Hepatocyte (in vitro differentiated cells): ENCODE results near the gene CSTPP1.

Experiments used
- EZH2 ChIP-seq: fragments of 200-600 bp; sonication (generic); IDR thresholded peaks from 2 replicates; pipeline ENCODE4 v1.6.1; 2016; ENCODE audit warnings: antibody characterized with exemption, mild to moderate bottlenecking, borderline replicate concordance
- EZH2phosphoT487 ChIP-seq: fragments of 200-600 bp; sonication (generic); IDR thresholded peaks from one replicate; pipeline ENCODE4 v1.6.1; 2018; ENCODE audit warnings: antibody characterized with exemption, mild to moderate bottlenecking, low read depth, moderate library complexity; ENCODE audit not compliant: unreplicated experiment, severe bottlenecking
- TF ChIP-seq, protein P1 (sequence below): fragments of 200-600 bp; sonication (generic); IDR thresholded peaks from 2 replicates; pipeline ENCODE4 v1.5.1; 2016; ENCODE audit warnings: antibody characterized with exemption, mild to moderate bottlenecking; ENCODE audit not compliant: poor library complexity

DNA sequence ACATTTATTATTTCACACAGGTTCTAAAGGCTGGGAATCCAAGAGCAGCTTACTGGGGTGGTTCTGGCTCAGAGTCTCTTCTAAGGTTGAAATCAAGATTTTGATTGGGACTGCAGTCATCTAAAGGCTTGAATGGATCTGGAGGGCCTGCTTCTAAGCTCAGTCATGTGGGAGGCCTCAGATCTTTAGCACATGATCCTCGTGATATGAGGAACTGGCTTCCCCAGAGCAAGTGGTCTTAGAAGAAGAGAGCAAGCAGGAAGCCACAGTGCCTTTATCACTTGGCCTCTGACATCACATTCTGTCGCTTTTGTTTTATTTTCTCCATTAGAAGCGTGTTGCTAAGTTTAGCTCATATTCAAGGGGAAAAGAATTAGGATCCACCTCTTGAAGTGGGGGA is 151.2 kb downstream of the CSTPP1 start:
- TF ChIP-seq, protein P1, sequence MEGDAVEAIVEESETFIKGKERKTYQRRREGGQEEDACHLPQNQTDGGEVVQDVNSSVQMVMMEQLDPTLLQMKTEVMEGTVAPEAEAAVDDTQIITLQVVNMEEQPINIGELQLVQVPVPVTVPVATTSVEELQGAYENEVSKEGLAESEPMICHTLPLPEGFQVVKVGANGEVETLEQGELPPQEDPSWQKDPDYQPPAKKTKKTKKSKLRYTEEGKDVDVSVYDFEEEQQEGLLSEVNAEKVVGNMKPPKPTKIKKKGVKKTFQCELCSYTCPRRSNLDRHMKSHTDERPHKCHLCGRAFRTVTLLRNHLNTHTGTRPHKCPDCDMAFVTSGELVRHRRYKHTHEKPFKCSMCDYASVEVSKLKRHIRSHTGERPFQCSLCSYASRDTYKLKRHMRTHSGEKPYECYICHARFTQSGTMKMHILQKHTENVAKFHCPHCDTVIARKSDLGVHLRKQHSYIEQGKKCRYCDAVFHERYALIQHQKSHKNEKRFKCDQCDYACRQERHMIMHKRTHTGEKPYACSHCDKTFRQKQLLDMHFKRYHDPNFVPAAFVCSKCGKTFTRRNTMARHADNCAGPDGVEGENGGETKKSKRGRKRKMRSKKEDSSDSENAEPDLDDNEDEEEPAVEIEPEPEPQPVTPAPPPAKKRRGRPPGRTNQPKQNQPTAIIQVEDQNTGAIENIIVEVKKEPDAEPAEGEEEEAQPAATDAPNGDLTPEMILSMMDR = no peak
- TF ChIP-seq EZH2phosphoT487 (no peak), EZH2 (no peak)
